Suprapubic skin (tissue), 4 donors: ENCODE results near the gene CLIC4.

ENCODE experiments used
- EP300 ChIP-seq: sonication (generic); formaldehyde crosslinking; IDR thresholded peaks from one replicate; pipeline ENCODE4 v1.6.1; 2017; ENCODE audit warnings: antibody characterized with exemption
- POLR2A ChIP-seq, 2 donors: fragments of 450-650 bp; IDR thresholded peaks; one replicate each; pipeline ENCODE4 v1.6.1; 2017; ENCODE audit warnings: antibody characterized with exemption in 2 of 2, mild to moderate bottlenecking in 2 of 2, moderate library complexity in 2 of 2
- POLR2AphosphoS5 ChIP-seq, 3 donors: sonication (generic); formaldehyde crosslinking; IDR thresholded peaks; one replicate each; pipeline ENCODE4 v1.6.1; 2017; ENCODE audit warnings: antibody characterized with exemption in 3 of 3
- TF ChIP-seq, protein P1 (sequence below), 2 donors: fragments of 200-600 bp in 1 of 2; fragments of 450-650 bp in 1 of 2; sonication (generic) in 1 of 2; IDR thresholded peaks; one replicate each; pipeline ENCODE4 v1.5.1; 2016 to 2019; ENCODE audit warnings: antibody characterized with exemption in 2 of 2, mild to moderate bottlenecking in 1 of 2, moderate library complexity in 1 of 2

DNA sequence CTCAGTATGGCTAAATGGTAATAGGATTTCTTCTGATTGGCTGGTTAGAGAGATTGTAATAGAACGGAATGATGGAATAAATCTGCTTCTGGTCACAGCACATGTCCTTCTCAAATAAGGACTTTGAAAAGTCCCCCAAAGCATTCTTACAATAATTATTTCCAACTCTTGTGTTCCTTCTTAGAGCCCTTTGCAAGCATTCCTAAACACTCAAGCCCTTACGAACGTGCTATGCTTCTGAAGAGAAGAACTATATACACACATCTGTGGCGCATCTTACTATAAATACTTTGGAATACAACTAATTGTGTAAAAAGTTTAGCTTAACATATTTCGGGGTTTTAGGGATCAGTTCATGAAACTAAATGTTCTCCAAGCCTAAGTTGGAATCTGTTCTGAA is 25.6 kb downstream of the CLIC4 start:
- TF ChIP-seq, protein P1, sequence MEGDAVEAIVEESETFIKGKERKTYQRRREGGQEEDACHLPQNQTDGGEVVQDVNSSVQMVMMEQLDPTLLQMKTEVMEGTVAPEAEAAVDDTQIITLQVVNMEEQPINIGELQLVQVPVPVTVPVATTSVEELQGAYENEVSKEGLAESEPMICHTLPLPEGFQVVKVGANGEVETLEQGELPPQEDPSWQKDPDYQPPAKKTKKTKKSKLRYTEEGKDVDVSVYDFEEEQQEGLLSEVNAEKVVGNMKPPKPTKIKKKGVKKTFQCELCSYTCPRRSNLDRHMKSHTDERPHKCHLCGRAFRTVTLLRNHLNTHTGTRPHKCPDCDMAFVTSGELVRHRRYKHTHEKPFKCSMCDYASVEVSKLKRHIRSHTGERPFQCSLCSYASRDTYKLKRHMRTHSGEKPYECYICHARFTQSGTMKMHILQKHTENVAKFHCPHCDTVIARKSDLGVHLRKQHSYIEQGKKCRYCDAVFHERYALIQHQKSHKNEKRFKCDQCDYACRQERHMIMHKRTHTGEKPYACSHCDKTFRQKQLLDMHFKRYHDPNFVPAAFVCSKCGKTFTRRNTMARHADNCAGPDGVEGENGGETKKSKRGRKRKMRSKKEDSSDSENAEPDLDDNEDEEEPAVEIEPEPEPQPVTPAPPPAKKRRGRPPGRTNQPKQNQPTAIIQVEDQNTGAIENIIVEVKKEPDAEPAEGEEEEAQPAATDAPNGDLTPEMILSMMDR (IDR thresholded peaks at IDR 0.05) = no peak
- TF ChIP-seq POLR2AphosphoS5 (IDR thresholded peaks at IDR 0.05) (no peak), POLR2A (IDR thresholded peaks at IDR 0.05) (no peak), EP300 (no peak)
